ENCODE measurements around the gene TTC22. TPM values are rescaled to one million over a fixed set of nuclear protein-coding genes. Genes with fewer than 3 reads are reported as not detected.

TTC22 gene
- total RNA-seq, 1 experiment from 2014 or later: 0.63 TPM

DNA sequence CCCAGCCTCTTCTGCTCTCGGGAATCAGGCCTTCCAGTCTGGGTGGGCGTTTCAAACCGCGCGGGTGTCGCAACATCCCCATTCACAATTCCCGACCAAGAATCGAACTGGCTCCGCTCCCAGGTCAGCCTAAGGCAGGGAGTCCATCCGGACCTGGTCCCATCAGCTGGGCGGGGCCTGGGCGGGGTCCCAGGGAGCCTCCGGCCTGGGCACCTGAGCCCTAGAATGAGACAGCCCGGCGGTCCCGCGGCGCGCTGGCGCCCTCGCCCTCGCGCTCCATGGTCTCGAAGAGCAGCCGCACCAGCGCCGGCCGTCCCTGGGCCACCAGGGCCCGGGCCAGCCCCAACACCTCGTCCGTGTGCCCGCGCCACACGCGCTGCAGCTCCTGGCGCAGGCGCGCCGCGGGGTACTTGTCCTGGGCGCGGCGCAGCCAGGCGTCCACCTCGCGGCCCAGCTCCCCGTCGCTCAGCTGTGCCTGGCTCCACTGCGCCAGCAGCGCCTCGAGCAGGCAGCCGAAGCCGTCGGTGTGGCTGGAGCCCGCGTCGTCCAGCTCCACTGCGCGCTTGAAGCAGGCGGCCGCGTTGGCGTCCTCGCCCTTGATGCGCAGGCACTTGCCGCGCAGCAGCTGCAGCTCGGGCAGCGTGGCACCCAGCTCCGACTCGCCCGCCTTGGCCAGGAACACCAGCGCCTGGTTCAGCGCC is 19.9 kb downstream of the TTC22 start (continued):
- TF ChIP-seq, protein P1, sequence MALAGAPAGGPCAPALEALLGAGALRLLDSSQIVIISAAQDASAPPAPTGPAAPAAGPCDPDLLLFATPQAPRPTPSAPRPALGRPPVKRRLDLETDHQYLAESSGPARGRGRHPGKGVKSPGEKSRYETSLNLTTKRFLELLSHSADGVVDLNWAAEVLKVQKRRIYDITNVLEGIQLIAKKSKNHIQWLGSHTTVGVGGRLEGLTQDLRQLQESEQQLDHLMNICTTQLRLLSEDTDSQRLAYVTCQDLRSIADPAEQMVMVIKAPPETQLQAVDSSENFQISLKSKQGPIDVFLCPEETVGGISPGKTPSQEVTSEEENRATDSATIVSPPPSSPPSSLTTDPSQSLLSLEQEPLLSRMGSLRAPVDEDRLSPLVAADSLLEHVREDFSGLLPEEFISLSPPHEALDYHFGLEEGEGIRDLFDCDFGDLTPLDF (CRISPR knock-in tag; IDR thresholded peaks at IDR 0.05): peak; percentile 94
- 0 out of 2 replicates have a peak, but pooled peaks have one; percentile 52 for TF ChIP-seq ATF1 (CRISPR knock-in tag; IDR thresholded peaks at IDR 0.05)
- no peak for TF ChIP-seq ZNF671 (CRISPR knock-in tag; IDR thresholded peaks at IDR 0.05)
- TF ChIP-seq SMAD4 (CRISPR knock-in tag; IDR thresholded peaks at IDR 0.05): peak; percentile 92
- TF ChIP-seq GABPB1 (CRISPR knock-in tag; IDR thresholded peaks at IDR 0.05): no peak
- TF ChIP-seq MYBL2 (CRISPR knock-in tag; IDR thresholded peaks at IDR 0.05): peak; percentile 96
- TF ChIP-seq NR3C1 (CRISPR knock-in tag; conservative IDR thresholded peaks at IDR 0.05; ENCODE audit: low read depth): peak; percentile 60; the same call in 1 of the 2 replicates
- TF ChIP-seq CBFB (CRISPR knock-in tag; IDR thresholded peaks at IDR 0.05; ENCODE audit: low read depth): peak; percentile 57; the same call in 1 of the 2 replicates
- TF ChIP-seq TEAD1 (CRISPR knock-in tag; IDR thresholded peaks at IDR 0.05): peak; percentile 85; the same call in 1 of the 2 replicates
- TF ChIP-seq RORB (CRISPR knock-in tag; IDR thresholded peaks at IDR 0.05): no peak
- TF ChIP-seq RELA (CRISPR knock-in tag; IDR thresholded peaks at IDR 0.05; ENCODE audit: borderline replicate concordance): peak; percentile 94
- TF ChIP-seq, protein P2, sequence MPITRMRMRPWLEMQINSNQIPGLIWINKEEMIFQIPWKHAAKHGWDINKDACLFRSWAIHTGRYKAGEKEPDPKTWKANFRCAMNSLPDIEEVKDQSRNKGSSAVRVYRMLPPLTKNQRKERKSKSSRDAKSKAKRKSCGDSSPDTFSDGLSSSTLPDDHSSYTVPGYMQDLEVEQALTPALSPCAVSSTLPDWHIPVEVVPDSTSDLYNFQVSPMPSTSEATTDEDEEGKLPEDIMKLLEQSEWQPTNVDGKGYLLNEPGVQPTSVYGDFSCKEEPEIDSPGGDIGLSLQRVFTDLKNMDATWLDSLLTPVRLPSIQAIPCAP (CRISPR knock-in tag; IDR thresholded peaks at IDR 0.05): peak; percentile 93
- TF ChIP-seq ZNF219 (CRISPR knock-in tag; IDR thresholded peaks at IDR 0.05; ENCODE audit: borderline replicate concordance): peak; percentile 93
- TF ChIP-seq, protein P3, sequence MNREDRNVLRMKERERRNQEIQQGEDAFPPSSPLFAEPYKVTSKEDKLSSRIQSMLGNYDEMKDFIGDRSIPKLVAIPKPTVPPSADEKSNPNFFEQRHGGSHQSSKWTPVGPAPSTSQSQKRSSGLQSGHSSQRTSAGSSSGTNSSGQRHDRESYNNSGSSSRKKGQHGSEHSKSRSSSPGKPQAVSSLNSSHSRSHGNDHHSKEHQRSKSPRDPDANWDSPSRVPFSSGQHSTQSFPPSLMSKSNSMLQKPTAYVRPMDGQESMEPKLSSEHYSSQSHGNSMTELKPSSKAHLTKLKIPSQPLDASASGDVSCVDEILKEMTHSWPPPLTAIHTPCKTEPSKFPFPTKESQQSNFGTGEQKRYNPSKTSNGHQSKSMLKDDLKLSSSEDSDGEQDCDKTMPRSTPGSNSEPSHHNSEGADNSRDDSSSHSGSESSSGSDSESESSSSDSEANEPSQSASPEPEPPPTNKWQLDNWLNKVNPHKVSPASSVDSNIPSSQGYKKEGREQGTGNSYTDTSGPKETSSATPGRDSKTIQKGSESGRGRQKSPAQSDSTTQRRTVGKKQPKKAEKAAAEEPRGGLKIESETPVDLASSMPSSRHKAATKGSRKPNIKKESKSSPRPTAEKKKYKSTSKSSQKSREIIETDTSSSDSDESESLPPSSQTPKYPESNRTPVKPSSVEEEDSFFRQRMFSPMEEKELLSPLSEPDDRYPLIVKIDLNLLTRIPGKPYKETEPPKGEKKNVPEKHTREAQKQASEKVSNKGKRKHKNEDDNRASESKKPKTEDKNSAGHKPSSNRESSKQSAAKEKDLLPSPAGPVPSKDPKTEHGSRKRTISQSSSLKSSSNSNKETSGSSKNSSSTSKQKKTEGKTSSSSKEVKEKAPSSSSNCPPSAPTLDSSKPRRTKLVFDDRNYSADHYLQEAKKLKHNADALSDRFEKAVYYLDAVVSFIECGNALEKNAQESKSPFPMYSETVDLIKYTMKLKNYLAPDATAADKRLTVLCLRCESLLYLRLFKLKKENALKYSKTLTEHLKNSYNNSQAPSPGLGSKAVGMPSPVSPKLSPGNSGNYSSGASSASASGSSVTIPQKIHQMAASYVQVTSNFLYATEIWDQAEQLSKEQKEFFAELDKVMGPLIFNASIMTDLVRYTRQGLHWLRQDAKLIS (CRISPR knock-in tag; IDR thresholded peaks at IDR 0.05; ENCODE audit: borderline replicate concordance): peak; percentile 90; the same call in 1 of the 2 replicates

- Mint-ChIP-seq H3K9me3 (peaks cover 4% of the 10 kb centered on the region; the same call in 1 of the 2 replicates), H3K36me3 (no peaks in the 10 kb centered on the region), H3K4me3 (no peak overlapping the region), H3K4me1 (peaks cover 12% of the 10 kb centered on the region), H3K27me3 (ENCODE audit: low read depth) (peaks cover 43% of the 10 kb centered on the region), H3K27ac (no peak overlapping the region)
- ATAC-seq (no peak), DNase-seq (ENCODE audit: low spot score) (no peak)
- ChIA-PET POLR2A (no interaction called here), CTCF (interaction anchor here (1.9 kb wide), 1 partner anchor 15 kb away, joined by 6 read pairs; no protein-coding TSS in a partner anchor)
- TF ChIP-seq, protein P4, sequence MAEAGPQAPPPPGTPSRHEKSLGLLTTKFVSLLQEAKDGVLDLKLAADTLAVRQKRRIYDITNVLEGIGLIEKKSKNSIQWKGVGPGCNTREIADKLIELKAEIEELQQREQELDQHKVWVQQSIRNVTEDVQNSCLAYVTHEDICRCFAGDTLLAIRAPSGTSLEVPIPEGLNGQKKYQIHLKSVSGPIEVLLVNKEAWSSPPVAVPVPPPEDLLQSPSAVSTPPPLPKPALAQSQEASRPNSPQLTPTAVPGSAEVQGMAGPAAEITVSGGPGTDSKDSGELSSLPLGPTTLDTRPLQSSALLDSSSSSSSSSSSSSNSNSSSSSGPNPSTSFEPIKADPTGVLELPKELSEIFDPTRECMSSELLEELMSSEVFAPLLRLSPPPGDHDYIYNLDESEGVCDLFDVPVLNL (CRISPR knock-in tag; IDR thresholded peaks at IDR 0.05; ENCODE audit: borderline replicate concordance, low read depth): no peak
- TF ChIP-seq HMGA2 (CRISPR knock-in tag; IDR thresholded peaks at IDR 0.05) (no peak), MXD4 (CRISPR knock-in tag; IDR thresholded peaks at IDR 0.05; ENCODE audit: borderline replicate concordance) (no peak), SP1 (CRISPR knock-in tag; conservative IDR thresholded peaks at IDR 0.05) (no peak), RELA (CRISPR knock-in tag; IDR thresholded peaks at IDR 0.05; ENCODE audit: borderline replicate concordance) (no peak), AR (CRISPR knock-in tag; IDR thresholded peaks at IDR 0.05) (no peak), ZNF416 (CRISPR knock-in tag; IDR thresholded peaks at IDR 0.05) (no peak), ZNF317 (CRISPR knock-in tag; IDR thresholded peaks at IDR 0.05; ENCODE audit: borderline replicate concordance, low read depth) (no peak), NR3C1 (CRISPR knock-in tag; conservative IDR thresholded peaks at IDR 0.05; ENCODE audit: low read depth) (no peak), ZBTB21 (CRISPR knock-in tag; IDR thresholded peaks at IDR 0.05; ENCODE audit: borderline replicate concordance) (no peak)
- TF ChIP-seq, protein P5, sequence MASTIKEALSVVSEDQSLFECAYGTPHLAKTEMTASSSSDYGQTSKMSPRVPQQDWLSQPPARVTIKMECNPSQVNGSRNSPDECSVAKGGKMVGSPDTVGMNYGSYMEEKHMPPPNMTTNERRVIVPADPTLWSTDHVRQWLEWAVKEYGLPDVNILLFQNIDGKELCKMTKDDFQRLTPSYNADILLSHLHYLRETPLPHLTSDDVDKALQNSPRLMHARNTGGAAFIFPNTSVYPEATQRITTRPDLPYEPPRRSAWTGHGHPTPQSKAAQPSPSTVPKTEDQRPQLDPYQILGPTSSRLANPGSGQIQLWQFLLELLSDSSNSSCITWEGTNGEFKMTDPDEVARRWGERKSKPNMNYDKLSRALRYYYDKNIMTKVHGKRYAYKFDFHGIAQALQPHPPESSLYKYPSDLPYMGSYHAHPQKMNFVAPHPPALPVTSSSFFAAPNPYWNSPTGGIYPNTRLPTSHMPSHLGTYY (CRISPR knock-in tag; IDR thresholded peaks at IDR 0.05): no peak
- TF ChIP-seq, protein P6, sequence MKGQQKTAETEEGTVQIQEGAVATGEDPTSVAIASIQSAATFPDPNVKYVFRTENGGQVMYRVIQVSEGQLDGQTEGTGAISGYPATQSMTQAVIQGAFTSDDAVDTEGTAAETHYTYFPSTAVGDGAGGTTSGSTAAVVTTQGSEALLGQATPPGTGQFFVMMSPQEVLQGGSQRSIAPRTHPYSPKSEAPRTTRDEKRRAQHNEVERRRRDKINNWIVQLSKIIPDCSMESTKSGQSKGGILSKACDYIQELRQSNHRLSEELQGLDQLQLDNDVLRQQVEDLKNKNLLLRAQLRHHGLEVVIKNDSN (CRISPR knock-in tag; IDR thresholded peaks at IDR 0.05): no peak
Observed at GRCh38 chr1:54777431-54777830, 23.7 kb downstream of the TTC22 start.
